DOHH2 (cell line): ENCODE data around the gene AP1B1.

Experiments used
- H3F3A ChIP-seq: fragments of 200-600 bp; sonication (generic), shearing (Covaris generic); 2 replicates; pipeline ENCODE4 v1.6.0; 2016; ENCODE audit warnings: antibody characterized with exemption, mild to moderate bottlenecking; ENCODE audit not compliant: control insufficient read depth, insufficient read depth
- H3K27ac ChIP-seq: fragments of 200-600 bp; sonication (generic); 2 replicates; pipeline ENCODE4 v1.5.1; 2014; ENCODE audit warnings: low read depth, mild to moderate bottlenecking, low read length, moderate library complexity
- H3K27me3 ChIP-seq: fragments of 200-600 bp; sonication (generic); 2 replicates; pipeline ENCODE4 v1.6.1; 2014; ENCODE audit warnings: mild to moderate bottlenecking, low read length, mixed read lengths; ENCODE audit not compliant: control insufficient read depth
- H3K36me3 ChIP-seq: fragments of 200-600 bp; sonication (generic); 2 replicates; pipeline ENCODE4 v1.6.1; 2014; ENCODE audit warnings: mild to moderate bottlenecking, low read length, moderate library complexity, mixed read lengths; ENCODE audit not compliant: control insufficient read depth
- H3K4me1 ChIP-seq: fragments of 200-600 bp; sonication (generic); 2 replicates; pipeline ENCODE4 v1.6.1; 2014; ENCODE audit warnings: mild to moderate bottlenecking, low read length, mixed read lengths; ENCODE audit not compliant: control insufficient read depth
- H3K4me2 ChIP-seq: fragments of 200-600 bp; sonication (generic); 2 replicates; pipeline ENCODE4 v1.6.0; 2014; ENCODE audit warnings: mild to moderate bottlenecking, low read length, moderate library complexity
- H3K4me3 ChIP-seq: fragments of 200-600 bp; sonication (generic); 2 replicates; pipeline ENCODE4 v1.5.1; 2014; ENCODE audit warnings: mild to moderate bottlenecking, low read length, mixed read lengths
- H3K79me2 ChIP-seq: fragments of 200-600 bp; sonication (generic); 2 replicates; pipeline ENCODE4 v1.6.1; 2014; ENCODE audit warnings: mild to moderate bottlenecking, low read length, mixed read lengths; ENCODE audit not compliant: control insufficient read depth
- H3K9me2 ChIP-seq: fragments of 200-600 bp; sonication (generic); replicated peaks from 2 replicates; pipeline ENCODE4 v1.6.1; 2014; ENCODE audit warnings: mild to moderate bottlenecking, low read length, mixed read lengths; ENCODE audit not compliant: control insufficient read depth
- H3K9me3 ChIP-seq: fragments of 200-600 bp; sonication (generic); 2 replicates; pipeline ENCODE4 v1.6.1; 2014; ENCODE audit warnings: antibody characterized with exemption, low read length, mixed read lengths; ENCODE audit not compliant: control insufficient read depth, insufficient read depth
- H4K20me1 ChIP-seq: fragments of 200-600 bp; sonication (generic); 2 replicates; pipeline ENCODE4 v1.6.0; 2014; ENCODE audit warnings: low read depth, mild to moderate bottlenecking, antibody characterized with exemption, low read length, moderate library complexity; ENCODE audit not compliant: control insufficient read depth, insufficient read depth
- CTCF ChIP-seq: fragments of 200-600 bp; sonication (generic); IDR thresholded peaks from one replicate; pipeline ENCODE4 v1.5.1; 2014; ENCODE audit warnings: antibody characterized with exemption, mild to moderate bottlenecking, low read depth, low read length; ENCODE audit not compliant: poor library complexity, severe bottlenecking
- EZH2phosphoT487 ChIP-seq: fragments of 200-600 bp; sonication (generic); IDR thresholded peaks from 2 replicates; pipeline ENCODE4 v1.6.1; 2017; ENCODE audit warnings: borderline replicate concordance, mild to moderate bottlenecking, antibody characterized with exemption, low read length, moderate library complexity, mixed read lengths

AP1B1 gene

DNA sequence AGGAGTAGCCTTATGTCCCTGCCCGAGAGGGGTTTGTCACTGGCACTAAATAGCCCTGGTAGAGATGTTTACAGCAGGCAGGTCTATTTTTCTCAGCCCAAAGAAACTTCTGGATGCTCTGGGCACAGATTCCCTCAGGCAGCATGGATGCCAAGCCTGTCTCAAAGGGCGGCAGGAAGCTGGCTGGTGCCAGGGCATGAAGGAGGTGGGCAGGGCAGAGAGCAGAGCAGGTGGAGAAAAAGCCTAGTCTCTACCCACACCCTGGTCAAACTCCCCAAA, 86.0 kb downstream of the AP1B1 start:
- TF ChIP-seq CTCF: no peak
- TF ChIP-seq EZH2phosphoT487: no peak
- H3K9me2 ChIP-seq: no peaks in the 10 kb centered on the region
- H3F3A ChIP-seq: peaks cover 28% of the 10 kb centered on the region
- H3K79me2 ChIP-seq: no peaks in the 10 kb centered on the region
- H3K4me1 ChIP-seq: peaks cover 29% of the 10 kb centered on the region
- peaks cover 10% of the 10 kb centered on the region for H3K27me3 ChIP-seq
- no peak overlapping the region for H3K4me3 ChIP-seq
- H3K4me2 ChIP-seq: no peak overlapping the region
- peaks cover 6% of the 10 kb centered on the region; the same call in 1 of the 2 replicates for H4K20me1 ChIP-seq
- H3K9me3 ChIP-seq: no peaks in the 10 kb centered on the region
- H3K27ac ChIP-seq: no peak overlapping the region
- H3K36me3 ChIP-seq: peaks cover 35% of the 10 kb centered on the region

GRCh38 chr22:29301716-29302401, 86.5 kb downstream of the AP1B1 start:
- TF ChIP-seq EZH2phosphoT487 (no peak), CTCF (no peak)

DNA sequence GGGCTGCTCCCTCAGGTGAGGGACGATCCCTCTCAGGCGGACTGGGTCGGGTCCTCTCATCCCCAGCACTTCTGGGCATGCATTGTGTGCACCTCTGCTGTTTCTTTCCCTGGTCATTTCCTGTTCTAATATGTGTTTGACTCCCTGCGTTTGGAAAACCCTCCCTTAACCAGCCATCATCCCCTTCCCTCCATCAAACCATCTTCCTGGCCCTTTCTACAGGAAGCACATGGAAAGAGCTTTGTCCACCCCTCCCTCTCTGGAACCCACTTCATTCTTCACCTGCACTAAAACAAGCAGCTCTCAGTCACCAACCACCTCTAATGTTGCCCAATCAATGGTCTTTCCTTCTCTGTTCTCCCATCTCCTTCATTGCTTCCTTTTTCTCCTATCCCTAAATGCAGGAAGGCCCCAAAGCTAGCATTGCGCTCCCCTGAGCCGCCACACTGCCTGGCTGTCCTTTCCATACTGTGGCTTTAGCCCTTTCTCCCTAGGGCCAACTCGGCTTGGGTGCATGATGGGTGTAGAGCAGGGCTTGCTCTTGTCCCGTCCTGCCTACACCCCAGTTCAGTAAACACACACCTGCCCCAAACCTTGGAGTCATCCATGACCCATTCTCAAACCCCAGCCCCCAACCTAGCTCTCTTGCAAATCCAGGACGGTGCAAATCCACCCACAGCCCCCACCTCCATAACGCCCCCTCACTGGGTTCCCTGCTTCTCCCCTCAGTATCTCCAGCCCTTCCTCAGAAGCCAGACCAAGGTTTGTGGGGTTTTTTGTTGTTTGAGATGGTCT, 87.4 kb downstream of the AP1B1 start:
- peaks cover 30% of the 10 kb centered on the region for H3F3A ChIP-seq
- no peak overlapping the region for H3K27ac ChIP-seq

More at GRCh38 chr22:29301716-29302401, 86.5 kb downstream of the AP1B1 start:
- H4K20me1 ChIP-seq: peaks cover 9% of the 10 kb centered on the region; the same call in 1 of the 2 replicates
- H3K4me1 ChIP-seq: peaks cover 29% of the 10 kb centered on the region
- H3K36me3 ChIP-seq: peaks cover 40% of the 10 kb centered on the region
- H3K4me3 ChIP-seq: no peak overlapping the region
- no peak overlapping the region for H3K27ac ChIP-seq
- no peaks in the 10 kb centered on the region for H3K9me2 ChIP-seq
- H3F3A ChIP-seq: peaks cover 28% of the 10 kb centered on the region
- H3K9me3 ChIP-seq: no peaks in the 10 kb centered on the region
- H3K27me3 ChIP-seq: peaks cover 10% of the 10 kb centered on the region
- H3K4me2 ChIP-seq: no peak overlapping the region
- H3K79me2 ChIP-seq: no peaks in the 10 kb centered on the region

More for the DNA sequence above, 87.4 kb downstream of the AP1B1 start:
- H4K20me1 ChIP-seq: peaks cover 9% of the 10 kb centered on the region; the same call in 1 of the 2 replicates
- peaks cover 24% of the 10 kb centered on the region for H3K4me1 ChIP-seq
- H3K27me3 ChIP-seq: peaks cover 5% of the 10 kb centered on the region; the same call in 1 of the 2 replicates
- H3K4me3 ChIP-seq: no peak overlapping the region
- H3K9me3 ChIP-seq: no peaks in the 10 kb centered on the region
- H3K79me2 ChIP-seq: no peaks in the 10 kb centered on the region
- peaks cover 48% of the 10 kb centered on the region for H3K36me3 ChIP-seq
- H3K4me2 ChIP-seq: no peak overlapping the region
- H3K9me2 ChIP-seq: no peaks in the 10 kb centered on the region
- TF ChIP-seq CTCF (no peak), EZH2phosphoT487 (no peak)
